T47D (cell line): ENCODE data around the gene HIVEP3.

Source experiments
- DNase-seq, 2 experiments: peaks; one replicate each; pipeline versions ENCODE4 v3.0.0 to v3.0.0-alpha.2; 2011 to 2012; ENCODE audit warnings: low read depth in 1 of 2, low spot score in 1 of 2
- JUND ChIP-seq: IDR thresholded peaks from 2 replicates; pipeline ENCODE4 v1.6.1; 2012; ENCODE audit warnings: low read depth
- in situ Hi-C: cut with HindIII; loops from 2 replicates; pipeline ENCODE4 v1.10.0; 2016; ENCODE audit warnings: low sequenced_read_pairs, low pct_unique_long_range_greater_than_20kb

The HIVEP3 gene

DNA sequence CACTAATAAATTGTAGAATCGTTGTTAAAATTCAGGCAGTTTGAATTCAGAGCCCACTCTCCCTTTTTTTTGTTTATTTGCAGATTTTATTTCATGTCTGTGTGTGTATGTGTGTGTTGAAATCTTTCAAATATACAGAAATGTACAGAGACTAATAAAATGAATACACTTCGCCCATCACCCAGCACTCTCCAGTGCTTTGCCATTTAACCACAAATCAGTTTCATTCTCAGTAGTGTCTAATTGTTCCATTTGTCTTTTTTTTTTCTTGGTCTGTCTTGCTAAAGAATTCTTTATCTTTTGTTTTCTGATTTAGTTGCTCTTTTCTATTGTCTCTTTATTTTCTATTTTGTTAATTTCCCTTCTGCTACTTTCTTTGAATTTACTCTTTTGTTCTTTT lies 99.7 kb downstream of the HIVEP3 start:
- in situ Hi-C loops, result no loop called here
- TF ChIP-seq JUND, result no peak
- no peak for DNase-seq

DNA sequence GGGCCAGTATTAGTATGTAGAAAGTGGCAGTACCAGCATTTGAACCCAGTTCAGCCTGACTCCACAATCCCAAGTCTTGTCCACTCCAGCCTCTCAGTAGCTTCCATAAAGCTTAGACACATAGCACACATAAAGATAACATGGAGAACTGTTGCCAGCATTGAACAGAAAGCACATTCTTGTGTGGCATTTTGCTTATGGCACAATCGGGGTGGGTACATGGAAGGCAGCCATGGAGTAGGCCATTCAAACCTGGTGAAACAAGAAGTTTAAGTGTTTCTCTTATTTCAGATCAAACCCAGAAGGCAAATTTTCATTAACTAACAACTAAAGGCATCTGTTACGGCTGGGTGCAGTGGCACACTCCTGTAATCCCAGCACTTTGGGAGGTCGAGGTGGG lies 102.7 kb downstream of the HIVEP3 start:
- in situ Hi-C loops, result no loop called here

DNA sequence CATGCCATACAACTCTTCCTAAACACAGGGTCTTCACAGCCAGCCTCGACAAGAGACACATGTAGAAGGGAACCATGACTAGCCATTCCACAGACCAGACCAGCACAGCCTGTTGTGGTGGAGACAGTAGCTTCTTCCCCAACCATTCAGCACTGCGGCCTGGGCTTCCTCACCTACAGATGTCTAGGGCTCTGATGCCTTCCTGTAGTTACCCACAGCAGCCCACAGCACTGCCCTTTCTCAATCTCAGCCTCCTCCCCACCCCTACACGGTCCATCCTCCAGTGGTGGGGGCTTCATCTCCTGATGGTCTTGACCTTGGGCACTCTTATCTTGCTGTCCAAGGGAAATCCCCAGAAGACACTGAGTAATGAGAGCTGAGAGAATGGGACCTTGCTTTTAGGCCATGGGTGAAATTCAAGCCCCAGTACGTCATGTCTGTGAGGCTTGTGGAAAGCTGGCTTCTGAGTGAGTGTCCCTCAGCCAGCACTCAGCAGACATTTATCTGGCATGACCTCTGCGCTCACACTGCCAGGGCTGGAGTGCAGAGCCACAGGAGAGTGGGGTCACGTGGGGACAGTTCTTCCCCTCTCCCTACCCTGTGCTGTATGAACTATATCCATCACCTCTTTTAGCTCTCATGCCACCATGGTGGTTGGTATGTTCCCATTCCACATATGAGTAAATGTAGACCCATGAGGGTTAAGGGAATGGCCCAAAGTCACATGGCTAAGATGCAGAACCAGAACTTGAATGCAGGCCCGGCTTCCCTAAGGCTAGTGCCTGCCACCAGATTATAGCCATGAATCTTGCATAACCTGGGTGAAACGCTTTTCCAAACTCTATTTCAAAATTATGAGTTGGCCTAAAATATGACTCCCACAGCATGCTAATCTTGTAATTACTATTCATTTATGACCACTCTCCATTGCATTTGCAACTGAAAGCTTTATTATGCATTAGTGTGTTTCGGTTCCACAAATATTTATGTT lies 104.7 kb downstream of the HIVEP3 start:
- in situ Hi-C loops, result no loop called here
- no peak for DNase-seq
- no peak for TF ChIP-seq JUND

More for the DNA sequence above, 102.7 kb downstream of the HIVEP3 start:
- no peak for DNase-seq
- TF ChIP-seq JUND, result no peak

- in situ Hi-C loops, result no loop called here
Measured at GRCh38 chr1:41813226-41813625, 105.5 kb downstream of the HIVEP3 start.

GRCh38 chr1:41812453-41812852 lies 106.3 kb downstream of the HIVEP3 start:
- TF ChIP-seq JUND, result no peak
- in situ Hi-C loops, result no loop called here
- DNase-seq, result no peak

More at GRCh38 chr1:41813226-41813625, 105.5 kb downstream of the HIVEP3 start:
- no peak for DNase-seq
- TF ChIP-seq JUND, result no peak

DNA sequence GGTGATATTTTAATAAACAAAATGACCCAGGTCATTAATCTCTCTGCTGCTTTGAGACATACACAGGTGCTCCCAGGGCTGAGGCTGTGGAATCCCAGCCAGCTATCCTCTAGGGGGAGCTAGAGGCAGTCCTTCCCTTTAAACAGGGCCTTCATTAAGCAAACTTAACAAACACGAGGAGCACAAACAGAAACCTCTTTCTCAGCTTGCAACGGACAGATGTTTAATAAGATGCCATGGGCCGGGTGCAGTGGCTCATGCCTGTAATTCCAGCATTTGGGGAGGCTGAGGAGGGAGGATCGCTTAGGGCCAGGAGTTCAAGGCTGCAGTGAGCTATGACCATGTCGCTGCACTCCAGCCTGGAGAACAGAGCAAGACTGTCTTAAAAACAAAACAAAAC lies 106.7 kb downstream of the HIVEP3 start:
- peak; percentile 38 to 85 for DNase-seq
- in situ Hi-C loops, result no loop called here

GRCh38 chr1:41811051-41811795 lies 107.5 kb downstream of the HIVEP3 start:
- DNase-seq, result no peak
- no peak for TF ChIP-seq JUND
- in situ Hi-C loops, result no loop called here

More for the DNA sequence above, 106.7 kb downstream of the HIVEP3 start:
- no peak for TF ChIP-seq JUND

DNA sequence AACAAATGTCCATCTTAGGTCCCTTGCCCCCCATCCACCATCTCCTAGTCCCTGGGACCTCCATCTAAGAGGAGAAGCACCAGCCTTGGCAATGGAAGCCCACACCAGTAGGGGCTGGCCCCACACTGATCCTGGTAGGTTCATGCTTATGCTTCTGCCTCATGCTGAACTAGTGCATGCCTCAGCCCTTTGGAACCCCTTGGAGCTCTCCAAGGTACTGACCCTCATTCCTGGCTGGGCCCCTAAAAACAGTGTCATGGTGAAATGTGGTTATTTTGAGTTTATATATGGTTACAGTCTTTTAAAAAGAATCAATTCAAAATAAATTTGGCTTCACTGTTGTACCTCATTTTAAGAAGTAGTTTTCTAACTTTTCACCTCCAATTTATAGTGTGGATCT lies 108.3 kb downstream of the HIVEP3 start:
- peak in 1 of 2 experiments; percentile 57 for DNase-seq
- no peak for TF ChIP-seq JUND
- in situ Hi-C loops, result no loop called here

- no peak for TF ChIP-seq JUND
- in situ Hi-C loops, result no loop called here
- no peak for DNase-seq
Measured at GRCh38 chr1:41809692-41810091, 109.0 kb downstream of the HIVEP3 start.

GRCh38 chr1:41807390-41807789 lies 111.3 kb downstream of the HIVEP3 start:
- DNase-seq, result no peak
- no peak for TF ChIP-seq JUND
- in situ Hi-C loops, result no loop called here

DNA sequence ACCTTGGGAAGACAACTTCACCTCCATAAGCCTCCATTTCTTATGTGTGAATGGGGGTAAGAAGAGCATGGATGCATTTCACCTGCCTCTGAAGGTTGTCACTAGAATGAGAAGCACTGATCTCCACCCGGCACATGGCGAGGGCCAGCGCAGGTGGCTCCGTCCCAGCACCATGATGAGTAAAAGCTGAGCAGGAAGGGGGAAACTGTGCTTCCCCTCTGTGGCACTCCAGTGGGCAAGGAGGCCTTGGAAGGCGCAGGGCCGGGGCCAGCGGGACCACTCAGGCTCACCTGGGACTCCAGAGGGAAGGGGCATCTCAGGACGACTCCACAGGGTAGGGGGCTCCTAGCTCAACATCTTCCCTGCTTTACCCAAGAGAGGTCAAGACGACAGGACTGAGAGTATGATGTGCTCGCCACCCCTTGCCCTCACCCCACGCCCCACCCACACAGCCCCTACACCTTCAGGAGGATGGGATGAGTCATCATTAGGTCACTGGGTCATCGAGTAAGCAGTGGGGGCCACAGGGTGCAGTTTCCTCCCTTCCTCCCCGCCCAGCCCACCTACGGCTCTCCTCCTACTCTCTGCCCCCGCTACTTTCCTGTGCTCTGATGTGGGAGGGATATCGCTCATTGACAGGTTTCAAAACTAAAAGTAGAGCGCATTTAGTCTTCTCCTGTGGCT lies 112.1 kb downstream of the HIVEP3 start:
- TF ChIP-seq JUND, result no peak
- no peak for DNase-seq
- in situ Hi-C loops, result no loop called here

GRCh38 chr1:41805771-41806471 lies 112.8 kb downstream of the HIVEP3 start:
- DNase-seq, result no peak
- TF ChIP-seq JUND, result no peak
- in situ Hi-C loops, result no loop called here
